Gastrocnemius medialis (tissue), 4 donors: Measurements from ENCODE around the gene TTYH3. TPM values are rescaled to one million over a fixed set of nuclear protein-coding genes. Genes with fewer than 3 reads are reported as not detected.

Source experiments
- ATAC-seq, 2 donors: fragments of 150-250 bp; one replicate each; pipeline ENCODE4 v1.9.1; 2016
- DNase-seq, 2 donors: peaks; one replicate each; pipeline ENCODE4 v3.0.0-alpha.2; 2019
- H3K27ac ChIP-seq, 4 donors: fragments of 200-600 bp; sonication (generic); 1 replicate in 1 of 4; 2 replicates in 3 of 4; pipeline ENCODE4 v1.5.1; 2016 to 2018; ENCODE audit warnings: mild to moderate bottlenecking in 2 of 4, moderate library complexity in 1 of 4
- H3K27me3 ChIP-seq, 3 donors: fragments of 200-600 bp; sonication (generic) in 2 of 3; 1 replicate in 1 of 3; 2 replicates in 2 of 3; pipeline versions ENCODE4 v1.5.1 to v1.6.0; 2016 to 2019; ENCODE audit warnings: mild to moderate bottlenecking in 1 of 3, moderate library complexity in 1 of 3
- H3K36me3 ChIP-seq, 2 donors: fragments of 200-600 bp; sonication (generic) in 1 of 2; one replicate each; pipeline ENCODE4 v1.5.1; 2017 to 2018
- H3K4me1 ChIP-seq, 2 donors: fragments of 200-600 bp; sonication (generic) in 1 of 2; one replicate each; pipeline ENCODE4 v1.5.1; 2016 to 2017; ENCODE audit warnings: mild to moderate bottlenecking in 2 of 2
- H3K4me3 ChIP-seq, 4 donors: fragments of 200-600 bp; sonication (generic) in 3 of 4; 1 replicate in 1 of 4; 2 replicates in 3 of 4; pipeline ENCODE4 v1.5.1; 2016 to 2019; ENCODE audit warnings: mild to moderate bottlenecking in 2 of 4
- H3K9me3 ChIP-seq, 3 donors: fragments of 200-600 bp; sonication (generic) in 2 of 3; 1 replicate in 1 of 3; 2 replicates in 2 of 3; pipeline ENCODE4 v1.5.1; 2016 to 2019
- POLR2A ChIP-seq, 2 donors: fragments of 450-650 bp; IDR thresholded peaks; one replicate each; pipeline ENCODE4 v1.6.1; 2017; ENCODE audit warnings: antibody characterized with exemption in 2 of 2, mild to moderate bottlenecking in 2 of 2, moderate library complexity in 2 of 2
- in situ Hi-C, 4 donors: fragments of 200-750 bp; cut with MboI; loops; one replicate each; pipeline versions ENCODE4 v1.15.0 to v1.8.0; 2017; ENCODE audit warnings: low sequenced_read_pairs in 4 of 4
- intact Hi-C: fragments of 100-400 bp; cut with DNase I; formaldehyde crosslinking; loops from one replicate; pipeline ENCODE4 v1.15.1; 2023; ENCODE audit warnings: low total_unique reads
- total RNA-seq, 4 donors: library from RNA; depleted of rRNA; stranded (reverse); fragments of >200 nt; gene quantifications; one replicate each; pipeline versions ENCODE4 v1.1.0 to v1.2.3, GENCODE V29; 2016
- TF ChIP-seq, protein P1 (sequence below), 5 experiments: fragments of 450-650 bp in 3 of 5; fragments of 200-600 bp in 2 of 5; sonication (generic) in 2 of 5; IDR thresholded peaks in 4 of 5; conservative IDR thresholded peaks in 1 of 5; 1 replicate in 4 of 5; 2 replicates in 1 of 5; pipeline ENCODE4 v1.5.1; 2016 to 2019; ENCODE audit warnings: antibody characterized with exemption in 5 of 5, mild to moderate bottlenecking in 3 of 5, moderate library complexity in 3 of 5

TTYH3 gene
- total RNA-seq, 4 donors from 2014 or later: 2.9 to 14.8 (median 5.2) TPM

DNA sequence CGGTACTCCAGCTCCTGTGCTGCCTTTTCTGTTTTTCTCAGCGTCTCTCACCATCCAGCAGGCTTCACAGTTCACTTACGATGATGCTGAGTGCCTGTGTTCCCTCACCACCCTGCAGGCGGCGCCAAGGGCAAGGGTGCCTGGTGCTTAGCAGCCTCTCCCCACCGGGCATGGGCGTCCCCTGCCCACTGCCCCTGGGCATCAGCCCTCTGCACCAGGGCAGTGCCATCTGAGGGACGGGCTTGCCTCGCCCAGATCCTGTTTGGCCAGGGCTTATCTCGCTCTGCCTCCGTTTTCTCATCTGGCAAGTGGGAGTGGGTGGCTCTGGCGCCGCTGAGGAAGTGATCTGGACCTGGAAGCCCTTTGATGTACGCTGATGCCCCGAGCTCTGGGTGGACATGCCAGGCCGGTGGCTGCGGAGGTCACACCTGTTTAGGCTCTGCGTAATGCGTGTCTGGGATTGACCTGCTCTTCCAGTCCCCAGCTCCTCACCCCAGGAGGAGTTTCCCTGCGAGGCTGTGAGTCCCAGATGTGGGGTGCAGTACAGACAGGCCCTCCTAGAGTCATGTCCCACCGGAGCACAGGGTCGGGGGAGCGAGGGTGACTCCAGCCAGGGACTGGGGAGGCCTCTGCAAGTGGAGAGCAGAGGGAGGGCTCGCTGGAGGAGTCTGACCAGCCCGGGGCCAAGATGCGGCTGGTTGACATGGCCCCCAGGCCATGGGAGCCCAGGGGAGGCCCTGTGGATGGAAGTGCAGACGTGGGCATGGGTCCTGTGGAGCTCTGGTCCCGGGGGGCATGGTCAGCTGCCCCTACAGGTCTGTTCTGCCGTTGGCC, 11.8 kb downstream of the TTYH3 start:
- TF ChIP-seq POLR2A (IDR thresholded peaks at IDR 0.05): no peak
- TF ChIP-seq, protein P1, sequence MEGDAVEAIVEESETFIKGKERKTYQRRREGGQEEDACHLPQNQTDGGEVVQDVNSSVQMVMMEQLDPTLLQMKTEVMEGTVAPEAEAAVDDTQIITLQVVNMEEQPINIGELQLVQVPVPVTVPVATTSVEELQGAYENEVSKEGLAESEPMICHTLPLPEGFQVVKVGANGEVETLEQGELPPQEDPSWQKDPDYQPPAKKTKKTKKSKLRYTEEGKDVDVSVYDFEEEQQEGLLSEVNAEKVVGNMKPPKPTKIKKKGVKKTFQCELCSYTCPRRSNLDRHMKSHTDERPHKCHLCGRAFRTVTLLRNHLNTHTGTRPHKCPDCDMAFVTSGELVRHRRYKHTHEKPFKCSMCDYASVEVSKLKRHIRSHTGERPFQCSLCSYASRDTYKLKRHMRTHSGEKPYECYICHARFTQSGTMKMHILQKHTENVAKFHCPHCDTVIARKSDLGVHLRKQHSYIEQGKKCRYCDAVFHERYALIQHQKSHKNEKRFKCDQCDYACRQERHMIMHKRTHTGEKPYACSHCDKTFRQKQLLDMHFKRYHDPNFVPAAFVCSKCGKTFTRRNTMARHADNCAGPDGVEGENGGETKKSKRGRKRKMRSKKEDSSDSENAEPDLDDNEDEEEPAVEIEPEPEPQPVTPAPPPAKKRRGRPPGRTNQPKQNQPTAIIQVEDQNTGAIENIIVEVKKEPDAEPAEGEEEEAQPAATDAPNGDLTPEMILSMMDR (IDR thresholded peaks at IDR 0.05 in 4 of 5, conservative IDR thresholded peaks at IDR 0.05 in 1 of 5): no peak
- in situ Hi-C loops: no loop called here
- Histone ChIP-seq H3K27me3 (no peaks in the 10 kb centered on the region), H3K9me3 (no peaks in the 10 kb centered on the region), H3K4me1 (peaks cover 26 to 30% of the 10 kb centered on the region in 2 donors), H3K27ac (no peak overlapping the region), H3K4me3 (no peak overlapping the region), H3K36me3 (no peaks in the 10 kb centered on the region)
- intact Hi-C loops: no loop called here
- ATAC-seq: no peak
- no peak for DNase-seq

DNA sequence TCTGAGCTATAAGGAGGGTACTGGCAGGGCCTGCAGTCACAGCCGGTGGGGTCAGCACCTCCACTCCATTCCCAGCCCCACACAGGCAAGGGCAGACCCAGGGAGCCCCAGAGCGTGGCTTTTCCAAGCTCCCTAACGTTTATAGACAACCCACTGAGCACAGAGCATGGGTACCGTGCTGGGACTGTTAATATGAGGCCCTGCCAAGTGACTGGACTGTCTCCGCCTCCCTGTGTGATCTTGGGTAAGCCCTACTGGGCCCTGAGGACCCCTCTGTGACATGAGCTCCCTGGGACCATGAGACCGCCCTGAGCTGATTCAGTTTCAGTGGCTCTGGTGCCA, 12.4 kb downstream of the TTYH3 start:
- DNase-seq: no peak
- no peak overlapping the region for H3K27ac ChIP-seq
- no peaks in the 10 kb centered on the region for H3K36me3 ChIP-seq
- no peak for ATAC-seq
- no peaks in the 10 kb centered on the region for H3K27me3 ChIP-seq
- H3K4me3 ChIP-seq: no peak overlapping the region
- H3K9me3 ChIP-seq: no peaks in the 10 kb centered on the region
- intact Hi-C loops: no loop called here
- in situ Hi-C loops: no loop called here
- TF ChIP-seq, protein P1 (IDR thresholded peaks at IDR 0.05 in 4 of 5, conservative IDR thresholded peaks at IDR 0.05 in 1 of 5): no peak
- no peak for TF ChIP-seq POLR2A (IDR thresholded peaks at IDR 0.05)
- H3K4me1 ChIP-seq: peaks cover 21 to 24% of the 10 kb centered on the region in 2 donors

DNA sequence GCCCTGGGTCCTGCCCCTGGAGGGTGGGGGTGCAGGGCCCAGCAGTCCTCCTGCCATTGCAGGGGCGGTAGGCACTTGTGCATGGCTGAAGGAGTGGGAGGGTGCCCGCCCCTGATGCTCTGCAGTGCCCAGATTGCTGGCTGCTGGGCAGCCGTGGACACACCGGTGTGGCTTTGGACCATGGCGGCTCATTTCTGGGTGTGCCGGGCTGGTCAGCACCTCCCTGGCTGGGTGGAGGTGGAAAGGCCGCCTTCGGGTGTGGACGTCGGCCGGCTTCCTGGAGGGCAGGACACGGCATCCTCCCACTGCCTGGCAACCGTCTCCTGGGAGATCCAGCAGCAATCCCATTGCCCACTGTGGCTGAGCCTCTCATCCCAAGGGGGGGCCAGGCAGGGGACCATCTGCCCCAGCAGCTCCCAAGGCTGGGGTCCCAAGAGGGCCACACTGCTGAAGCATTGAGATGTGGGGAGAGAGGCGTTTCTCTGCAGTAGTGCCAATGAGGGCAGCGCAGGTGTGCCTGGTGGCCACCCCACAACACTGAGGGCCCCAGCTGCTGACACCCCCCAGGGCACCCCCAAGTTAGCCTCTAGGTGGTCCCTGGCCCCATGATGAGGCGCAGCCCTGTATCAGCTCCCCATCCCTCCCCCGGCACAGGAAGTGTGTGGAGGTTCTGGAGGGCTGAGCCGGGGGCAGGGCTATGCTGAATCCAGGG, 12.9 kb downstream of the TTYH3 start:
- H3K27me3 ChIP-seq: no peaks in the 10 kb centered on the region
- DNase-seq (no peak), ATAC-seq (no peak)
- in situ Hi-C loops (no loop called here), intact Hi-C loops (no loop called here)
- H3K36me3 ChIP-seq: no peaks in the 10 kb centered on the region
- no peak overlapping the region for H3K4me3 ChIP-seq
- no peak overlapping the region for H3K27ac ChIP-seq
- TF ChIP-seq POLR2A (IDR thresholded peaks at IDR 0.05): no peak
- TF ChIP-seq, protein P1 (IDR thresholded peaks at IDR 0.05 in 4 of 5, conservative IDR thresholded peaks at IDR 0.05 in 1 of 5): no peak
- no peaks in the 10 kb centered on the region for H3K9me3 ChIP-seq
- H3K4me1 ChIP-seq: peaks cover 17 to 20% of the 10 kb centered on the region in 2 donors

DNA sequence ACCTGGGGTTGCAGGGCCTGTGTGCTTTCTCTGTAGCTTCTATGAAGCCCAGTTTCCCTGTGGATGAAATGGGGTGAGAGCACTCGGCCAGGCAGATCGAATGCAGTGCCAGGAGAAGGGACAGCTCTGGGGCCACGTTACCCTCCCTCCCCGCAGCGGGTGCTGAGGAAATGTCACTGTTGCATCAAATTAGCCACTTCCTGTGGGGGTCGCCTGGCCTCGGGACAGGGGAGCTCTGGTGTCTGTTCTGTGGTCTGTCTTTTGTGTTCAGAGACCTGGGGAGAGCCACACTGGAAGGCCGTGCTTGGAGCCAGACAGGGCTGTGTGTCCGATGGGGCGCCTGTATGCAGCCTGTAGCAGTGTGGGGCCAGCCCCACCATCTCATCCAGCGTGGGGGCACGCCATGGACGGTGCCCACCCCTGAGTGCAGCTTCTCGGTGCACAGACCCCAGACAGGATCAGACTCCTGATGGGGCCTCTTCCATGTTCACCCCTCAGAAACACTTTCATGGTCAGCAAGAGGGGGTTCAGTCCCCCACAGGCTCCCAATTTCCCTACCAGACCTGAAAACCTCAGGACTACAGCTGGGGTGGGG, 13.6 kb downstream of the TTYH3 start:
- in situ Hi-C loops: no loop called here
- peaks cover 17 to 19% of the 10 kb centered on the region in 2 donors for H3K4me1 ChIP-seq

More for the DNA sequence above, 13.6 kb downstream of the TTYH3 start:
- no peaks in the 10 kb centered on the region for H3K36me3 ChIP-seq
- DNase-seq (no peak), ATAC-seq (no peak)
- H3K27me3 ChIP-seq: no peaks in the 10 kb centered on the region
- H3K4me3 ChIP-seq: no peak overlapping the region
- no peak overlapping the region for H3K27ac ChIP-seq
- intact Hi-C loops: no loop called here
- no peak for TF ChIP-seq POLR2A (IDR thresholded peaks at IDR 0.05)
- TF ChIP-seq, protein P1 (IDR thresholded peaks at IDR 0.05 in 4 of 5, conservative IDR thresholded peaks at IDR 0.05 in 1 of 5): no peak
- H3K9me3 ChIP-seq: no peaks in the 10 kb centered on the region
